Gastrocnemius medialis (tissue), 4 donors: ENCODE measurements around the gene SMURF1. TPM values are rescaled to one million over a fixed set of nuclear protein-coding genes. Genes with fewer than 3 reads are reported as not detected.
A peak's percentile ranks its signal among the peaks of the same experiment; 100 is the strongest.

Experiments used
- ATAC-seq, 2 donors: fragments of 150-250 bp; one replicate each; pipeline ENCODE4 v1.9.1; 2016
- DNase-seq, 2 donors: peaks; one replicate each; pipeline ENCODE4 v3.0.0-alpha.2; 2019
- H3K27ac ChIP-seq, 4 donors: fragments of 200-600 bp; sonication (generic); 1 replicate in 1 of 4; 2 replicates in 3 of 4; pipeline ENCODE4 v1.5.1; 2016 to 2018; ENCODE audit warnings: mild to moderate bottlenecking in 2 of 4, moderate library complexity in 1 of 4
- H3K27me3 ChIP-seq, 3 donors: fragments of 200-600 bp; sonication (generic) in 2 of 3; 1 replicate in 1 of 3; 2 replicates in 2 of 3; pipeline versions ENCODE4 v1.5.1 to v1.6.0; 2016 to 2019; ENCODE audit warnings: mild to moderate bottlenecking in 1 of 3, moderate library complexity in 1 of 3
- H3K36me3 ChIP-seq, 2 donors: fragments of 200-600 bp; sonication (generic) in 1 of 2; one replicate each; pipeline ENCODE4 v1.5.1; 2017 to 2018
- H3K4me1 ChIP-seq, 2 donors: fragments of 200-600 bp; sonication (generic) in 1 of 2; one replicate each; pipeline ENCODE4 v1.5.1; 2016 to 2017; ENCODE audit warnings: mild to moderate bottlenecking in 2 of 2
- H3K4me3 ChIP-seq, 4 donors: fragments of 200-600 bp; sonication (generic) in 3 of 4; 1 replicate in 1 of 4; 2 replicates in 3 of 4; pipeline ENCODE4 v1.5.1; 2016 to 2019; ENCODE audit warnings: mild to moderate bottlenecking in 2 of 4
- H3K9me3 ChIP-seq, 3 donors: fragments of 200-600 bp; sonication (generic) in 2 of 3; 1 replicate in 1 of 3; 2 replicates in 2 of 3; pipeline ENCODE4 v1.5.1; 2016 to 2019
- POLR2A ChIP-seq, 2 donors: fragments of 450-650 bp; IDR thresholded peaks; one replicate each; pipeline ENCODE4 v1.6.1; 2017; ENCODE audit warnings: antibody characterized with exemption in 2 of 2, mild to moderate bottlenecking in 2 of 2, moderate library complexity in 2 of 2
- in situ Hi-C, 4 donors: fragments of 200-750 bp; cut with MboI; loops; one replicate each; pipeline versions ENCODE4 v1.15.0 to v1.8.0; 2017; ENCODE audit warnings: low sequenced_read_pairs in 4 of 4
- intact Hi-C: fragments of 100-400 bp; cut with DNase I; formaldehyde crosslinking; loops from one replicate; pipeline ENCODE4 v1.15.1; 2023; ENCODE audit warnings: low total_unique reads
- total RNA-seq, 4 donors: library from RNA; depleted of rRNA; stranded (reverse); fragments of >200 nt; gene quantifications; one replicate each; pipeline versions ENCODE4 v1.1.0 to v1.2.3, GENCODE V29; 2016
- TF ChIP-seq, protein P1 (sequence below), 5 experiments: fragments of 450-650 bp in 3 of 5; fragments of 200-600 bp in 2 of 5; sonication (generic) in 2 of 5; IDR thresholded peaks in 4 of 5; conservative IDR thresholded peaks in 1 of 5; 1 replicate in 4 of 5; 2 replicates in 1 of 5; pipeline ENCODE4 v1.5.1; 2016 to 2019; ENCODE audit warnings: antibody characterized with exemption in 5 of 5, mild to moderate bottlenecking in 3 of 5, moderate library complexity in 3 of 5

Gene SMURF1
- 10 to 100 TPM; 15.4 to 44.8 (median 18.3) TPM for total RNA-seq

DNA sequence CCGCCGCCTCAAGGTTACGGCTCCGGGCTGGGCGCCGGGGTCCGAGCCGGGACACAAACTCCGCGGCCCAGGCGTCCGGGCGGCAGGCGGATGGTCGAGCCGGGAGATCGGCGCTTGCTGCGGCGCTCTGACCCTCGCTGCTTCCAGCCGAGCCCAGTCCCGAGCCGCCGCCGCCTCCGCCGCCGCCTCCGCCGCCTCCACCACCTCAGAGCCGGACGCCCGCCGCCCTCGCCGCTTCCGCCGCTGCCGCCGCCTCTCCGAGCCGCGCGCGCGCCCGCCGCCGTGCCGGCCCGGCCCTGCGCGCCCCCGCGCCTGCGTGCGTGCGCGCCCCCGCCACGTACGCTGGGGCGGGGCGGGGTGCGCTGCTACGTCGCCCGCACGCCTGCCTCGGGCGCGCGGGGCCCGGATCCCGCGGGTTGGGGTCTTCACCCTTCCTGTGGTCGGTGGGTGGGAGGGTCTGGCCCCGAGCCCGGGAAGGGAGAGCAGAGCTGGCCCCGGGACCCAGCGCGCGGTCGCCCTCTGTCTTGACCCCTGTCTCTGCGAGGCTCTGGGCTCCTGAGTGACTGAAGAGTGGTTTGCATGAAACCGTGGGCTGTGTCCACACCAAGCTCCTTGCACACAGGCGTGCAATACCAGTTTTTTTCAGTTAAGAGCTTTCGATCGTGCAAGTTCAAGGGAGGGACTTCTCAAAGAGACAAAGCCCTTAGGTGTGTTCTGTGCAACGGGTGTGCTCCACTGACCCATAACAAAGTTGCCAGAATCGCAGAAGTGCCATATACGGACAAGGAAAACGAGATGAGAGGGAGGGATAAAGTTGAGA, at the start of gene SMURF1:
Gene SMURF1 (minus strand): TSS at position 256 of the 820 bp plus-strand sequence. CDS start 328 bp downstream, outside the sequence.
- H3K27ac ChIP-seq, result peak within 1 kb of the TSS; percentile 87 to 99 (median 92)
- intact Hi-C loops, result loop anchor here (2.0 to 5.0 kb wide), 4 partner anchors 77 to 473 kb away; partner anchors contain the start of genes ARPC1A and ZSCAN25
- in situ Hi-C loops, result loop anchor here in 1 of 4 donors (10.0 to 25.0 kb wide), 2 partner anchors 99 to 168 kb away; no protein-coding TSS in a partner anchor
- DNase-seq (peak; percentile 28 to 55), ATAC-seq (peak; percentile 74 to 77)
- H3K4me3 ChIP-seq, result peak within 1 kb of the TSS; percentile 68 to 95 (median 75)
- H3K36me3 ChIP-seq, result no peaks in the 10 kb centered on the region
- H3K27me3 ChIP-seq, result no peaks in the 10 kb centered on the region
- TF ChIP-seq POLR2A (IDR thresholded peaks at IDR 0.05), result peak; percentile 70 to 72
- TF ChIP-seq, protein P1, sequence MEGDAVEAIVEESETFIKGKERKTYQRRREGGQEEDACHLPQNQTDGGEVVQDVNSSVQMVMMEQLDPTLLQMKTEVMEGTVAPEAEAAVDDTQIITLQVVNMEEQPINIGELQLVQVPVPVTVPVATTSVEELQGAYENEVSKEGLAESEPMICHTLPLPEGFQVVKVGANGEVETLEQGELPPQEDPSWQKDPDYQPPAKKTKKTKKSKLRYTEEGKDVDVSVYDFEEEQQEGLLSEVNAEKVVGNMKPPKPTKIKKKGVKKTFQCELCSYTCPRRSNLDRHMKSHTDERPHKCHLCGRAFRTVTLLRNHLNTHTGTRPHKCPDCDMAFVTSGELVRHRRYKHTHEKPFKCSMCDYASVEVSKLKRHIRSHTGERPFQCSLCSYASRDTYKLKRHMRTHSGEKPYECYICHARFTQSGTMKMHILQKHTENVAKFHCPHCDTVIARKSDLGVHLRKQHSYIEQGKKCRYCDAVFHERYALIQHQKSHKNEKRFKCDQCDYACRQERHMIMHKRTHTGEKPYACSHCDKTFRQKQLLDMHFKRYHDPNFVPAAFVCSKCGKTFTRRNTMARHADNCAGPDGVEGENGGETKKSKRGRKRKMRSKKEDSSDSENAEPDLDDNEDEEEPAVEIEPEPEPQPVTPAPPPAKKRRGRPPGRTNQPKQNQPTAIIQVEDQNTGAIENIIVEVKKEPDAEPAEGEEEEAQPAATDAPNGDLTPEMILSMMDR (IDR thresholded peaks at IDR 0.05 in 4 of 5, conservative IDR thresholded peaks at IDR 0.05 in 1 of 5), result no peak
- peaks cover 17 to 36% of the 10 kb centered on the region in 2 donors for H3K4me1 ChIP-seq
- H3K9me3 ChIP-seq, result no peaks in the 10 kb centered on the region

DNA sequence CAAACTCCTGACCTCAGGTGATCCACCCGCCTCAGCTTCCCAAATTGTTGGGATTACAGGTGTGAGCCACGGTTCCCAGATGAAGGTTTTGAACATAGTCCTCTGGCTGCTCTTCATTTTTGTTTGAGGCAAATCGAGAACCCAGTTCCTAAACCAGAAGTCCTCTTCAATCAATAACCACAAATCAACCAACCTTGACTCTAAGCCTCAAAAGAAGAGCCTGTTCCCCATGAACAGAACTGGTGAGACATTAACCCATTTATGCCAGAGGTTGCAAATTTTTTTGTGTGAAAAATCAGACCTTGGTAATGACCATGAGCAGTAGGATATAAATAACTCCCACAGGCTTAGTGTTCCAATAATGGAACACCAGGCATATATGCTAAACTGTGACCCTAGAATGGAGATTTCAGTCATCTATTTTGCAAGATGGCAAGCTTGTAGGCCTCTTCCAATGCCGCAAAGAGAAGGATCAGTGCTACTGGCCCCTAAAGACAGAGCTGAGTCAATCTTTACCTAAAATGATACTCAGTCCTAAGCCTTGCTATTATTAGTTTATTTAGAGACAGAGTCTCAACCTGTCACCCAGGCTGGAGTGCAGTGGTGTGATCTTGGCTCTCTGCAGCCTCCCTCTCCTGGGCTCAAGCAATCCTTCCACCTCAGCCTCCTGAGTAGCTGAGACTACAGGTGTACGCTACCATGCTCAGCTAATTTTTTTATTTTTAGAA, 48.1 kb upstream of the SMURF1 start:
- in situ Hi-C loops, result no loop called here
- no peak for ATAC-seq
- Histone ChIP-seq H3K9me3 (no peaks in the 10 kb centered on the region), H3K27me3 (no peaks in the 10 kb centered on the region), H3K36me3 (no peaks in the 10 kb centered on the region), H3K27ac (no peak overlapping the region), H3K4me3 (no peak overlapping the region), H3K4me1 (no peaks in the 10 kb centered on the region)
- no peak for DNase-seq
- TF ChIP-seq POLR2A (IDR thresholded peaks at IDR 0.05), result no peak
- TF ChIP-seq, protein P1 (IDR thresholded peaks at IDR 0.05 in 4 of 5, conservative IDR thresholded peaks at IDR 0.05 in 1 of 5), result no peak
- intact Hi-C loops, result no loop called here

DNA sequence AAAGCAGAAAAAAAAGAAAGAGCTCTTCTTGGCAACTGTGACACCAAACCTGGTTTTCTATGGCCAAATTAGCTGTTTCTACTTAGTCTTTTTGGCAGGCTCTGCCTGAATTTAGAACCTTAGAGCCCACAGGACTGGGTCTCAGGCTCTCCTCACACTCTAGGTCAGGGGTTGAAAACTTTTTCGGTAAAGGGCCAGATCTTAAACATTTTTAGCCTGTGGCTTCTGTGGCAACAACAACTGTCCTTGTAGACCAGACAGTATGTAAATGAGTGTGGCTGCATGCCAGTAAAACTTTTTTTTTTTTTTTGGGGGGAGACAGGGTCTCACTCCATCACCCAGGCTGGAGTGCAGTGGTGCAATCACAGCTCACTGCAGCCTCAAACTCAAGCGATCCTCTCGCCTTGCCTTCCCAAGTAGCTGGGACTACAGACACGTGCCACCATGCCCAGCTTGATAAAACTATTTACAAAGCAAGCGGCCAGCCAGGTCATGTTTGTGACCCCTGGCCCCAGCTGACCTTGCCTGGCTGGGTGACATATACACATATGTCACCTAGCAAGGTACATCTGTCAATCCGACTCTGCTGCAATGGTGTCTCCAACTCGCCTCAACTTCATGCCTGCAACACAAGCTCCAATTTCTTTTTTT, 46.6 kb upstream of the SMURF1 start:
- H3K4me1 ChIP-seq, result no peaks in the 10 kb centered on the region
- intact Hi-C loops (no loop called here), in situ Hi-C loops (no loop called here)
- DNase-seq (no peak), ATAC-seq (no peak)
- H3K36me3 ChIP-seq, result no peaks in the 10 kb centered on the region
- TF ChIP-seq, protein P1 (IDR thresholded peaks at IDR 0.05 in 4 of 5, conservative IDR thresholded peaks at IDR 0.05 in 1 of 5), result no peak
- no peaks in the 10 kb centered on the region for H3K27me3 ChIP-seq
- H3K9me3 ChIP-seq, result no peaks in the 10 kb centered on the region
- no peak overlapping the region for H3K27ac ChIP-seq
- no peak overlapping the region for H3K4me3 ChIP-seq

DNA sequence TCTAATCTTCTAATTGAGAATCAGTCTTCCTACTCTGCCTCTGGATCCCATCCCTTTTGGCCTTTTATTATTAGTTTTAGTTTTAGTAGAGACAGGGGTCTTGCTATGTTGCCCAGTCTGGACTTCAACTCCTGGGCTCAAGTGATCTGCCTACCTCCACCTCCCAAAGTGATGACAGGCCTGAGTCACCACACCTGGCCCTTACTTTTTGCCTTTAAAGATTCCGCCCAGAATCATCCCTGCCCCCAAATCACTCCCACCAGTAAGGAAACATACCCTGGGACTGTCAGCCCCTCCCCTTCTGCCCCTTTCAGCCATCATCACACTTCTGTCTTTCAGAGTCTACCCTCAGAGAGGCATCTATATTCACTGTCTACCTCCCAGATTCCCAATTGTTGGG, 45.3 kb upstream of the SMURF1 start:
- in situ Hi-C loops, result no loop called here
- no peak overlapping the region for H3K4me3 ChIP-seq
- DNase-seq (no peak), ATAC-seq (no peak)
- intact Hi-C loops, result no loop called here
- no peaks in the 10 kb centered on the region for H3K4me1 ChIP-seq
- no peak for TF ChIP-seq POLR2A (IDR thresholded peaks at IDR 0.05)
- TF ChIP-seq, protein P1 (IDR thresholded peaks at IDR 0.05 in 4 of 5, conservative IDR thresholded peaks at IDR 0.05 in 1 of 5), result no peak
- no peak overlapping the region for H3K27ac ChIP-seq
- no peaks in the 10 kb centered on the region for H3K9me3 ChIP-seq
- H3K27me3 ChIP-seq, result no peaks in the 10 kb centered on the region
- H3K36me3 ChIP-seq, result no peaks in the 10 kb centered on the region
